Progenitor cell of endocrine pancreas (in vitro differentiated cells): ENCODE data around the gene ITGA2. TPM values are rescaled to one million over a fixed set of nuclear protein-coding genes. Genes with fewer than 3 reads are reported as not detected.

ENCODE experiments used
- DNase-seq: peaks from one replicate; pipeline ENCODE4 v3.0.0; 2021; ENCODE audit warnings: low spot score; ENCODE audit not compliant: unreplicated experiment
- H3K27ac Mint-ChIP-seq: 2 replicates; pipeline ENCODE4 v1.8.0; 2021; ENCODE audit warnings: mild to moderate bottlenecking, moderate library complexity, mixed read lengths
- H3K27me3 Mint-ChIP-seq: 2 replicates; pipeline ENCODE4 v1.8.0; 2021; ENCODE audit warnings: mixed read lengths
- H3K36me3 Mint-ChIP-seq: 2 replicates; pipeline ENCODE4 v1.8.0; 2022; ENCODE audit warnings: mixed read lengths; ENCODE audit not compliant: insufficient read depth
- H3K4me1 Mint-ChIP-seq: 2 replicates; pipeline ENCODE4 v1.8.0; 2021; ENCODE audit warnings: low read depth, mixed read lengths
- H3K4me3 Mint-ChIP-seq: 2 replicates; pipeline ENCODE4 v1.8.0; 2021; ENCODE audit warnings: low read depth, mild to moderate bottlenecking, moderate library complexity, mixed read lengths
- H3K9me3 Mint-ChIP-seq: 2 replicates; pipeline ENCODE4 v1.8.0; 2021; ENCODE audit warnings: low read depth, mixed read lengths
- CTCF ChIP-seq: fragments of 200-600 bp; sonication (generic); IDR thresholded peaks from one replicate; pipeline ENCODE4 v1.5.0; 2021; ENCODE audit warnings: antibody characterized with exemption, mild to moderate bottlenecking; ENCODE audit not compliant: unreplicated experiment
- total RNA-seq: library from RNA; stranded (reverse); gene quantifications from 2 replicates; pipeline ENCODE4 v1.2.1, GENCODE V29; 2021

ITGA2 gene
- total RNA-seq, 1 donor from 2014 or later = 5.1 TPM

GRCh38 chr5:52999344-52999949 lies 10.3 kb downstream of the ITGA2 start:
- peaks cover 2% of the 10 kb centered on the region for H3K36me3 Mint-ChIP-seq
- H3K4me1 Mint-ChIP-seq = peaks cover 9% of the 10 kb centered on the region
- no peak for DNase-seq
- no peak overlapping the region for H3K27ac Mint-ChIP-seq
- no peaks in the 10 kb centered on the region for H3K27me3 Mint-ChIP-seq
- no peak overlapping the region for H3K4me3 Mint-ChIP-seq
- no peak for TF ChIP-seq CTCF
- no peaks in the 10 kb centered on the region for H3K9me3 Mint-ChIP-seq

DNA sequence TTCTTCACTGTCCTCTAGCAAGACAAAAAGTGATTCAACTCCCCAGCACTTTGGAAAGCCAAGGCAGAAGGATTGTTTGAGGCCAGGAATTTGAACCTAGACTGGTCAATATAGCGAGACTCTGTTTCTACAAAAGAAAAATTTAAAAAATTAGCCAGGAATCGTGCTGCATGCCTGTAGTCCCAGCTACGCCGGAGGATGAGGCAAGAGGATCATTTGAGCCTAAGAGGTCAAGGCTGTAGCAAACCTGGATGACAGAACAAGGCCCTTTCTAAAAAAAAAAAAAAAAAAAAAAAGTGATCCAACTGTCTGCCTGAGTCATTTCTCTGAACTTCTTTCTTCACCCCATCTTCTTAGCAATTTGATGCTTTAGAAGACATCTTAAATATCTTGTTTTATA lies 12.4 kb downstream of the ITGA2 start:
- Mint-ChIP-seq H3K27ac (no peak overlapping the region), H3K4me3 (no peak overlapping the region), H3K9me3 (no peaks in the 10 kb centered on the region), H3K27me3 (no peaks in the 10 kb centered on the region), H3K36me3 (peaks cover 2% of the 10 kb centered on the region), H3K4me1 (peaks cover 9% of the 10 kb centered on the region)
- no peak for TF ChIP-seq CTCF
- no peak for DNase-seq

DNA sequence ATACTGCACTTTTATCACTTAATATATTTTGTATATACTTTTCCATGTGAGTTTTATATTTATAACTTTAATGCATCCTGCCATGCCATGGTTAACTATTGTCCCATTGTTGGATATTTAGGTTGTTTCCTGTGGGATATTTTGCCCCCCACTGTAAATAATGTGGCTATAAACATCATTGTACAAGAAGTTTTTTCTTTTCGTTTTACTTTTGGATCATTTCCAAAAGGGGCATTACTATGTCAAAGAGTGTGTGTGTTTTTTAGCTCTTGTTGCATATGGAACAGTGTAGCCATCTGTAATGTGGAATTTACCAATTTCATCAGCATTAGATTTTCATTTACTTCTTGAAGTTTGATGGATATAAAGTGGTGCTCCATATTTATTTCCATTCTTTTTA lies 13.3 kb downstream of the ITGA2 start:
- peaks cover 2% of the 10 kb centered on the region for H3K36me3 Mint-ChIP-seq
- no peaks in the 10 kb centered on the region for H3K27me3 Mint-ChIP-seq
- no peak overlapping the region for H3K27ac Mint-ChIP-seq
- H3K9me3 Mint-ChIP-seq = no peaks in the 10 kb centered on the region
- peaks cover 1% of the 10 kb centered on the region for H3K4me1 Mint-ChIP-seq
- H3K4me3 Mint-ChIP-seq = no peak overlapping the region
- TF ChIP-seq CTCF = no peak
- DNase-seq = no peak

DNA sequence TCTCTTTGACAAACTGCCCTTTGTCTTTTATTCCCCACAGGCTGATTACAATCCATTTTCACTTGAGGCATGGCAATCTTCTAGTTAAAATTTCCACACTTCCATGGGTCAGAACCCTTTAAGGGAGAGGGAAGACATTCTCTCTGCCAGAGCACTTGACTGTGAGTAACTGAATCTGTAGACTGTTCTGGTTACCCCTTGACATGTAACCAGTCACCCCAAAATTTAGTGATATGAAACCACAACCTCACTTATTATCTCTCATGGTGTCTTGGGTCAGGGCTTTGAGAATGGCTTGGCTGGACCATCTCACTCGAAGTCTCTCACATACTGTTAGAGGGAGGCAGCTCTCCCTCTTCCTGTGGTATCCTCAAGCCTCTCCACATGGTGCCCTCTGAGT lies 14.0 kb downstream of the ITGA2 start:
- Mint-ChIP-seq H3K27ac (no peak overlapping the region), H3K27me3 (no peaks in the 10 kb centered on the region), H3K4me1 (no peaks in the 10 kb centered on the region), H3K9me3 (no peaks in the 10 kb centered on the region), H3K36me3 (peaks cover 2% of the 10 kb centered on the region), H3K4me3 (no peak overlapping the region)
- DNase-seq = no peak
- no peak for TF ChIP-seq CTCF

DNA sequence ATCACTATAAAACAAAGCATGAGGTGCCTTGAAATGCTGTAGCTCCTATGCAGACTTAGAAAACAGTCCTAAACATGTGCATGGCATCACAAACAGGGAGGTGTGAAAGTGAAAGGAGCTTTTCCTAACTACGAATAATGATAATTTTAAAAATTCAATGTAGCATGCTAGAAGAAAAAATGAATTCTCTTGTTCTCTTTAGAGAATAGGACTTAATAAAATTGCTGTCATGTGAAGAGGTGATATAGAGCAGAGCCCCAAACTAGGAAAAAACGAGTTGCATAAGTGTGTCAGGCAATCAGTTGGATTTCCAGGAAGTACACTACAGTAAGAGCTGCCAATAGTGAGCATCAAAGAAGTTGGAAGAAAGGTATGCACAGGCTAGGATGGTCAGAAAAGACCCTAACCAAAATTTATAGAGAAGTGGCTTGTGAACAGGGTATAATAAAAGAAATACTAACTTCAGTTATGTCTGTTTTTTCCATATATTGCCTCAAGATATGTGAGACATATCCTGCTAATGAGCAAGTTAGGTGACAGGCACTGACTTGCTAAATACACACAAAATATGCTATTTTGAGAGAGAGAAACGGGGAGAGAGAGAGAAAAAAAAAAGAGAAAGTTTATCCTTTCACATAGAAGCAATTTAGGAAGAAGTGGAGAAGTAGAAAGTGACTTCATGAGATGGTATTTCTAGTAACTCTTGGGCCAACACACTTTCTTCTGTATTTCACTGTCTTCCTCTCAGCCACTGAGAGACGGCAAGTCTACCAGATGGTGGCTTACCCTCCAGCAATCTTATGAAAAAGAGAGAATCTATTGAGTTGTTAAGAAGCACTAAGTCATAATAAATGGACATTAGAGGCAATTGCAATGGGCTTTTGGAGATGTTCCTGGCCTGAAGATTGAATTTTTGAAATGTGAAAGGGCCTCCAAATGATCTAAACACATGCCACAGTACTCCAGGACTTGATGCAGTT lies 18.0 kb downstream of the ITGA2 start:
- DNase-seq = no peak
- no peak for TF ChIP-seq CTCF
- Mint-ChIP-seq H3K27ac (no peak overlapping the region), H3K27me3 (no peaks in the 10 kb centered on the region), H3K4me1 (no peaks in the 10 kb centered on the region), H3K36me3 (peaks cover 2% of the 10 kb centered on the region), H3K4me3 (no peak overlapping the region), H3K9me3 (no peaks in the 10 kb centered on the region)
